ENCODE measurements around the gene SF1.

The SF1 gene

DNA sequence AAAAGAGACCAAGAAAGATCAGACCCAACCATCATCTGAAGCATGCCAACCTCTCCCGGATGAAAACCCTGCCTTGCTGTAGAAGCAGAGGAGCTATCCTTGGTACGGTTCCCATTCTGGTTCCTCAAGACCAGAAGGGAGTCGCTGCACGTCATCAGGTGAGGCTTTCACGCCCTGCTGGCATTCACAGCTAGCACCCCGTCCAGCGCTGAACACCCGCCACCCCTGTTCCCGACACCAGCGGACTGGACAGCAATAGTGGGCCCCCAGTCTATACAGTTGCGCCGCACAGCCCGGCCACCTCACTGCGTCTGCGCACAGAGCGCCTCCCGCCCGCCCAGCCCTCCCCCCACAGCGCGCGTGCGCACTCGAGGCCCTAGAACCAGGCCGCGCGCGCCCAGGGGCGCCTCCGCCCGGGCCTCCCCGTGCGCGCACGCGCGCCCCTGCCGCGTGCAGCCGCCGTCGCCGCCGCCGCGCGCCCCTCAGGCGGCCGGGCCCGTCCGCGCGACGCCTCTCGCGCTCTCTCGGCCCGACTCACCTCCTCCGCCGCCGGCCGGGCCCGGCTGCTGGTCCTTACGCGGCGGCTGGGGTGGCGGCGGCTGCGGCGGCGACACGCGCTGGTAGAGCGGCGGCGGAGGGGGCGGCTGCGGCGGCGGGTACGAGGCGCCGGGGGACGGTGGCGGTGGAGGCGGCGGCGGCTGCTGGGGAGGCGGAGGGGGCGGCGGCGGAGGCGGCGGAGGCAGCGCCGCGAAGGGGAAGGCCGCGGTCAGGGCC, 706 bp downstream of the SF1 start:
- DNase-seq: peak; percentile 73

DNA sequence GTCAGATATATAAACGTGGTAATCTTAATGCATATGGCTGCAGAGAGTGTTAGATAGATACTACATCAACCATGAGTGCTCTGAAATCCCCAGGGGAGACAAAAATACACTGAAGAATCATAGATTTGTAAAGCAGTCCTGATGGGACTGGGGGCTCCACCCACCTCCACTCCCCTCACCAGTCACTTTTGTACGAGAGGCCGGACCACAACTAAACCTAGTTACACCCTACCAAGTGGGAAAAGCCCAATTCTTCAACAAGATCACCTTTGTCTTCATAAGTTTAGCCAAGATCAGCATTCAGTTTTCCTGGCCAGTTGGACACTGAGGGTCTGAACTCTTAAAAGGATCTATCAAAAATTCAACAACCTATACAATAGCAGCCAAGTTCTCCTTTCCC, 1.5 kb downstream of the SF1 start:
- DNase-seq: no peak

DNA sequence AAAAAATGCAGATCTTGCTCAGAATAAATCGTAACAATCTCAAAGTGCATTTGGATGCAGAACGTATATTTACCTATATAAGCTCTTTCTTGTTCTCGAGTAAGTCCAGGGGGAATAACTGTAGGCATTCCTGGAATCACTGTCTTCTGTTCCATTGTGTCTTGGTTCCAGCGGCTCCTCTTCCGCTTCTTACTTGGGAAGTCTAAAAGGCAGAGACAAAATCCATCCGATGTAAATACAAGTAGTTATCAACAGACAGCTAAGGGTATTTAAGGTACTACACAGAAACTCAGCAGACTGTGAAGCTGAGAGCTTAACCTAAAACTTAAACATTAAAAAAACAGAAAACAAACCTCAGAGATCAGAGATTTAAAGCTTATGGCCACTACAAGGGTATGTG, 1.9 kb downstream of the SF1 start:
- no peak for DNase-seq

DNA sequence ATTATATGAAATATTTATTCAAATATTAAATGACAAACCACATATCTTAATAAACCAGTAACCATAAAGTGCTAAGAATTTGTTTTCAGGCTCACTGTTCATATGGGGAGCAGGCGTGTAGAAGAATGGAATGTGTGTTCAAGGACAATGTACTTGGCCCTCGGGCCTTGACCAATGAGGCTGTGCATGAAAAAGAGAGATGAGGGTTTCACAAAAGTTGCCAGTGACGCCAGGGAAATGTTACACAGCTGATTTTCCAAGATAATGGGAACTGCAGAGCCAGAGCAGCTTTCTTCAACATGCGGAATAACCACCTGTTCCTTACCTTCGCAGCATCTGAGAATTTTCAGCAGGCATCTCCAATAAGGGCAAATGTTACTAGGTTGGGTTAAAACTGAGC, 4.2 kb downstream of the SF1 start:
- DNase-seq: no peak

DNA sequence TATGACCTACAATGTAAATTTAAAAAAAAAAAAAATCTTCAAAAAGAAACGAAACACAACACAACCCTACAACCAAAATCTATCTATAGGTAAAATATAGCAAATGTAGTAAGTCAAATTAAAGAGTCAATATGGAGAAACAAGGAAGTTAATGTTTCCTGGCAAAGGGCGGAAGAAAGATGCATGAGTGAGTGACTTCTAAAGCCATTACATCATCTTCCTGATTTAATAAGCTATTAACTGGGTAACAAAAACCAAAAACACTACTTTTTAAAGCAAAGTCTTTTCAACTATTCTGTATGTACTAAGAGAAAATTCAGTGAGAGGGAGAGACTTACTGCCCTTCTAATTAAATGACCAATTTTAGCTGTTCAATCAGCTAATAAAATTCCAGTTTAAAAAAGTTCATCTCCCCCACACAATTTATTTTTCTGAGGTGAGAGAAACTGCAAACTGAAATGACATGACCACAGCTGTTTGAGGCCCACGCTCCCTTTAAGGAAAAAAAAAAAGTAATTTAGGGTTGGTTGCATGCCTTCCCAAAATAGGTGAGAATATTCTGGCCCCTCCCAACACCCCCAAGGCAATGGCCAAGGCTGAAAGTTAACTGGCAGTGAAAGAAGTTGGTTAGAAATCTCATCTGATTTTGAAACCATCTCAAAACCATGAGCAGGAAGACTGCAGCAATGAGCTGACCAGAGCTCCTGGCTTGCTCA, 5.9 kb downstream of the SF1 start:
- DNase-seq: no peak

DNA sequence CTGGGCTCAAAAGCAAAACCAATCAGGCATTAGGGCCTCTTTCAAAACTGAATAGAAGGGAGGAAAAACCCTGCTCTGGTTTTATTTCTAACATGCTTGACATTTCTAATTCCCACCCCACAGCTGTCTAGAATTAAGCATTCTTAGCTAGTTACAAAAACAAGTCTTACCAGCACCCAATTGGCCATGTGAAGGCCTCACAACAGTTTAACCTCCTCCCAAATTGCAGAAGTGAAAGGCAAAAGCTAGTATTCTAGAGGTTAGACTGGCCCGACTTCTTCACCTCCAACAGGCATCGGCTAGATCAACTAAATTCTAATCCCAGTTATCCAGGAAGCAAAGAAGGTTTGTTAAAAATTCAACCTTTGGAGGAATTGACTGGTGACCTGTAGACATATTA, 6.5 kb downstream of the SF1 start:
- DNase-seq: no peak

DNA sequence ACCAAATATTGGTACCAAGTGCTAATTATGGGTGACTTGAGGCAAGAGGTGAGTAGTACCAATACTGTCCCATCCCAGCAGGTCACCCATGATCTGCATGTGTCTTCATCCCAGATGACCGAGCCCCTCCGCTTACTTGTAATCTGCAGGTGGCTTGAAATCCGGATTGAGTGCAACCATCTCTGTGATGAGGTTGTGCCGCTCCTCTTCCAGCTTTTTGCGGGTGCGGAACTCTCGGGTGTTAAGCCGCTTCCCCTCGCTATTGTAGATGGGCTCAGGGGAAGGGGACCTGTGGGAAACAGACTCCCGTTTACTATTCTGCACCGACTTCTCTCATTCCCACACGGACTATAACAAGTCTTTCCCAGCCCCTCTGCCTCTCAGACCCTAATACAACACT, 8.2 kb downstream of the SF1 start:
- DNase-seq: no peak

DNA sequence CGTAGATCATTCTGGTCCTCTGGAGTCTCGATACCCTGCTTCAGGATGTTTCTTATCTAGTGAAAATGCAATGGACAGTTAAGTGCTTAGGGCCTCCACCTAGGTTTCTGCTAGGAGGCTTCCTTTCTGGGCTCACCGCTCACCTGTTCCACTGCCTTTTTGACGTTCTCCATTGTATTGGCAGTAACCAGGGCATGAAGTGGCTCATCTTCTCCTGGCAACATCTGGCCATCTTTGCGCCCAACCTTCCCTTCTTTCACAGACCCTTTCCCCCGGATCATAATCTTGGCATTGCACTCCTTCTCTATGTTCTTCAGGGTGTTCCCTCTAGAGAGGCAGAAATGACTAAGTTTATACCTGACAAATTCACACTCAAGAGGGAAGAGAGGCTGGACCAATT, 9.1 kb downstream of the SF1 start:
- no peak for DNase-seq

DNA sequence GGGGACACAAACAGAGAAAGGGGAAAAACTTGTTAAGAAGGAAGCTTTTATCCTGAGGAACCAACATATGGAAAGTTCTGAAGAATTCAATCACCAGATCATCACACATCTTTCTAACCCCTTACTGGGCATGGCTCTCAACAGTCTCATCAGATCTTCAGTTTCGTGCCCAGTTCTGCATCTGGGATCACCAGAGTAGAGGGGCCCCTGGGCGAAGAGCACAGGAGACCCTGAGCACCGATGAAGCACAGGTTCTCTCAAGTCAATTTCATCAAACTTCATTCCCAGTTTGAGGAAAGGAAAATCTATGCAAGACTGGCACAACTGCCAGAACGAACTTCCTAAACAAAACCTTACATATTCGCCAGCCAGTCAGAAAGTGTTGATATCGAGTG, 10.0 kb downstream of the SF1 start:
- no peak for DNase-seq

DNA sequence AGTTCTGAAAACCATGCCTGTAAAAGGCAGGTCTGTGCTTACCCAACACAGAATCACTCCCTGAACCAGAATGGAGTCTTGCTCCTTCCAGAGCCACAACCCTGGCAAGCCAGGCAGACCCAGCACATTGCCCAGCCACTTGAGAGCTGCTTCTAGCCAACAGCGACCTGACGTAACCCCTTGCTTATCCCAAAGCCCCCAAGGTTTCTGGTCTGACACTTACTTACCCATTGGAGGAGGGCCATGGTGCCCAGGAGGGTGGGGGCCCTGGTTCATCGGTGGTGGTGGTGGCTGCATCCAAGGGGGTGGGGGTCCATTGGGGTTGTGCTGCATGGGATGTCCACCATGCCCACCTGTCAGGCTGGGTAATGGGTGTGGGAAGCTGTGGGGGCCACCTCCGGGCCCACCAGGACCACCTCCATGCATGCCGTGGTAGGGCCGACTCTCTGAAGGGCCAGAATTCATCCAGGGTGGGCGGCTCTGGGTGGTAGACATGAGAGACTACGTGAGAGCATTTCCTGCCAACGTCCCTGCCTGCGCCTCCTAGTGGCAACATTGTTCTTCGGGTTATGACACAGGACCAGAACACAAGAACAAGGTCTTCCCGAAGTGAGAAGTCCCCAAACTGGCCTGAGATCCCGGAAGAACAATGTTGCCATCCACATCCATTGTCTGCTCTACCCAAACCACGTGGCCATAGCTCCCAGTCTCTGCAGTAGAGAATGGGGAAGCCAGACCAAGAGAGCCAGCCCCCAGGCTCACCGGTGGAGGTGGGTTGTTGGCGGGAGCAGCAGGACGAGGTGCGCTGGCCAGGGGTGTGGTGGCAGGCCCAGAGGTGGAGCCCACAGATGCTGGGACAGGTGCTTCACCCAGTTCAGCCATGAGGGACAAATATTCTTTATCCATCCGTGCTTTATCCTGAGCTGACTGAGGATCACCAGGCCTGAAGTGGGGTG, 10.7 kb downstream of the SF1 start:
- no peak for DNase-seq

DNA sequence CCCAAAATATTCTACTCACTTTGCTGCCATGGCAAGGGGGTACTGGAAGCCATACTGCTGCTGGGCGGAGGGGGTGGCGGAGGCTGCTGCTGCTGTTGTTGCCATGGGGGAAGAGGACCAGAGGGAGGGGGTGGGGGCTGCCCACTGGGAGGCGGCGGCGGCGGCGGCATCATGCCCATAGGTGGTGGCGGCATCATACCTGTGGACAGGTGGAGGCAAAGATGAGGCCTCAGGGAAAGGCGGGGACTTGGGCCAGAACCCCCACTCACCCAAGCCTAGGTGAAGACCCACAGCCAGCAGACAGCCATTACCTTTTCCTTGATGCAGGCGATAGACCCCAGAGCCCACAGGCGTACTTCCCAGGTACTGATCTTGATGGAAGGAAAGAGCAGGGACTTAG, 11.5 kb downstream of the SF1 start:
- no peak for DNase-seq

DNA sequence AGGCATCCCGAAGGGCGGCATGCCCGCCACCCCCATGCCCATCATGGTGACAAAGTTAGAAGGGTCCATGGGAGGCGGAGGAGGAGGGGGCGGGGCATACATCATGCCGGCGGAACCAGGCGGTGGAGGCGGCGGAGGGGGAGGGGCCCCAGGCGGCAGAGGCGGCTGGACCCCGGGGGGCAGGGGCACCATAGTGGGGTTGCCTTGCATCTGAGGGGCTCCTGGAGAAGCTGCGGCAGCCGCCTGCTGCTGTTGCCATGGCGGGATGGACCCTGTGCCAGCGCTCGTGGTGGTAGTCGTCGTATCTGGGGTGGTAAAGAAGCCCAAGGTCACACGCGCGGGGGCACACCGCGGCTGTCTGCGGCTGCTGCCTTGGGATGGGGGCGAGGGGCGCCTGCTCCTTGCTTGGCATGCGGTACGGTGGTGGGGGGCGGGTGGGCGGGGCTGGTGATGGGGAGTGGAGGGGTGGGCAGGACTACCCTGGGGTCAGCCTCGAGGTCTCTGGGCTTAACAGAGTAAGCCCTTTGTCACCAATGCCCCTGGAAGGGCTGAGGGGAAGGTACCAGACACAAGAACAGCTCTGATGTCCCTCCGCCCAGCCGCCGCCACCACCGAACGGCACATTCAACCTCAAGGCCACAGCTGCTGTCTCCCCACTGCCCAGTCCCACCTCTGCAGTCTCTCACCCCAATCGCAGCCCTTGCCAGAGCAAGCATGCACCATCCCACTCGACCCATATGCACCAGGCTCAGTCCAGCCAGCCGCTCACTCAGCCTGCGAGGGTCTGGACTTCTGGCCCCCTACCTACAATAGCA, 12.3 kb downstream of the SF1 start:
- DNase-seq: no peak

DNA sequence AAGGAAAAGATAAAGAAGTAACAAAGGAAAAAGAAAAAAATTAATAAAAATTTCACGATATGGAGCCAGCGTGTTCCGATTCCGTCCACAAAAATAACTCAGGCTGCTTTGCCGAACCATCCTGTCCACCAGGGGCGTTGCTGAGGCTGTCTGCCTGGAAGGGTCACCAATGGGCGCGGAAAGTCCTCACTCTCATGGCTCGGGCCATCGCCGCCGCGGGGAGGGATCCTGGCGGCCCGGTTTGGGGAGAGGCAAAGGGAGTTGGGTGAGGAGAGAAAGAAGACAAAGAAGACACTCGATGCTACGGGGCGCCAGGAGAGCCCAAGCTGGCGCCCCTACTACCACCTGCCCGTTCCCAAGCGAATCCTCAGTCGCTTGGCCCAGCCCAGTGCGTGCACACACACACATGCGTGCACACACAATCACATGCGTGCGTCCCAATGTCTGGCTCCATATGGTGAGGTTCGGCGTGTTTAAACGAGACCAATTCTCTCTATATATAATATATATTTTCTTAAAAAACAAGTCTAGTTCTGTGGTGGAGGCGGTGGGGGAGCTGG, 13.0 kb downstream of the SF1 start:
- no peak for DNase-seq

DNA sequence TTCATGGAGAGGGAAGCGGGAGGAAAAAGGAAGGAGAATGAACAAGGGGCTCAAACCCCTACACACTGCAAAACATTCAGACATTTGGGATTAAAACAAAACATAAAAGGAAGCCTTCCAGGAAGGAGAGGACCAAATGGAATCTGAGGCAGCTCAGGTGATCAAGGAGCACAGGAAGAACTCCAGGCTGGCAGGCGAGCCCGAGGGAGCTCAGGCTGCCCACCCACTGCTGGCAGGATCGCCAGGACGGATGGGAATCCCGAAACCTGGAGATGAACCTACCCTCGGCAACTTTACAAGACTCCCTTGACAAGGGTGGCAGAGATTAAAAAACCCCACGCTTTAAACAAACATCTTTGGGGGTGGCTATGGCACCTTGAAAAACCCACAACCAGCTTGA, 13.6 kb downstream of the SF1 start:
- DNase-seq: no peak

DNA sequence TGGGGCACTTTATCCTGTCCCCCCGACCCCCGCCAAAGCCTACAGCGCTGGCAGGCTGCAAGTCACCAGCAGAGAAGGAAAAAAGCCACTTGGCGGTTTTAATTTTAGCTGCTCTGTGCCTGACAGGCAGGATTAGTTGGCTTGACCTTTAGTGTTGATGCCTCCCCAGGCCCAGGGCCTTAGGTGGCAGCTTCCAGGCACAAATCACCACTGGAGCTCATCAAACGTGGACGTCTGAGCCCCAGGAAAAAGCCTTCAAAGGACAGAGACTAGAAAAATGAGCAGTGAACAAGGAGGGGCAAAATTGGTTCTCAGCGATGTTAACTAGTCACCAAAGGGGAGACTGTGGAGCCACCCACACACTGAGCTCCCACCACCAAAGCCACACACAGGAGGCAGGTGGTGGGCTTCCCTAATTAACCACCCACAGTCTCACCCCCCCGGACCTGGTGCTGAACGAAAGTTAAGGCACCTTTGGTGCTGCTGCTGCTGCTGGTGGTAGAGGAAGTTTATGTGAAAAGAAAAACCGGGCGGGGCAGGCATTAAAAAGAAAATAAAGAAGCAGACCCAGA, 14.2 kb downstream of the SF1 start:
- no peak for DNase-seq

DNA sequence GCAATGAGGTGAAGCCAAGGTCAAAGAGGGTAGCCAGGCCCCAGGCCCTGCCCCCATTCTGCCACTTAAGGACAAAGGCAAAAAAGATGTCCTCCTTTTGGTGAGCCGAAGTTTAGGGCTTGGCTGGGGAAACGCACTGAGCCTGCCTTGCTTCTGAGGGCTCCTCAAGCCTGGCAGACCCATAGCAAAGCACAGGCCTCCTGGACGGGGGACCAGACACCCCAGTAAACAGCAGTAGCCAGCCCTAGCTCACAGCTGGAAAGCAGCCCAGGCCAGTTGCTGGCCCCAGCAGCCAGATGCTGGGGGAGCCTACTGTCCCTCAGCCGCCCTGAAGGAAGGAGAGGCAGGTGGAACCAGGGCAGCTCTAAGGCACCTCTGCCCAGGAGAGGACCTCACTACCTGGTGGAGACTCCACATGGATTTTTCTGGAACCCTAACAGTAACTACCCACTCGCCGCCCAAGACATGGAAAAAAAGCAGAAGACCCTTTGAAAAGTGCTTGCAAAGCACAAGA, 14.8 kb downstream of the SF1 start:
- DNase-seq: no peak

DNA sequence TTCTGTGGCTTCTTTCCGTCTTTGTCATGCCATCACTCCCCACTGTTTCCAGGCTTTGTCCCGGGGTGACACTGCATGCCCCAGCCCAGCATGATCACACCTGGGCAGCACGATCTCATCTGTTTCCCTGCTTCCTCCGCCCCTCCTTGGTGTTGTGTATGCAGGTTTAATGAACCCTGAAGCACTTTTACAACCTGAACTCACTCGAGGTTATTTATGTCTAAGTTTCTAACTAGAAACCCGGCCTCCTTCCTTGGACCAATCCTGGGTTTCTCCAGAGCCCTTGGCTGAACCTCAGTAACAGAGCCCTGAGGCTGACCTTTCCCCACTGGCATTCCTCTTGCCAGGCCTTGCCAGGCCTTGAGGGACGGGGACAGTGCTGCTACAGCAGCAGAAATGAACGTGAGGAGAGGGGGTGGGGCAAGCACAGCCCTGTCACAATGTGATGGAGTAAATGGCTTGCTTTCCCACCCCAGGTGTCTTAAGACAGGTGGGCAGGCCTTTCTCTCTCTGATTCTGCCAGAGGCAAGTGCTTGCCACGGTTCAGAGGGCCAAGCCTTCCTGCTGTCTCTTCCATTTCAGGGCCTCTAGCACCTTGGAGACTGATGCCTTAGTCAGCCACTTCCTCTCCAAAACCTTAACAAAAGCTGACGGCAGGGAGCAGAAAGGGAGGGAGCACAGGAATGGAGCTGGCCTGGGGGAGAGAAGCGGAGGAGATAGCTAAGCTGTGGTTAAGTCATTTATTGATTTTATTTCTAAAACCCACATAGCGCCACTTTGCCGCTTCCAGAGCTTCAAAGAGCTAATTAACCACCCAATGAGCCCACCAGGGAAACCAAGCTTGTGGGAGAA, 15.4 kb downstream of the SF1 start:
- no peak for DNase-seq

DNA sequence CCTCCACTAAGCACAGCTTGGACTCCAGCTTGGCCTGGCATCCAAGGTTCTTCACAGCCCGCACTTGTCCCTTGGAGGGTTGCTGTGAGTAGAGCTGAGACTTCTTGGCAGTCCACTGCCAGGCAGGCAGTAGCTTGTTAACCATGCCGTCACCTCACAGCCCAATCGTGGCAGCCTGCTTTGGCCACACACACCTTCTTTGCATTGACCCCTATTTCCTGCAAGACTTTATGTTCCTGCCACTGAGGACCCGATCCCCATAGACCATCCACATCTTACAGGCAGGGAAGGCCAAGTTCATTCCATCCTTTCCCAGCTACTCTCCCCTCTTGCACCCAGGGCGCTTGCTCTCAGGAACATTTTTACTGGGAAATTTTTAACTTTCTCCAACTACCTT, 16.1 kb downstream of the SF1 start:
- no peak for DNase-seq

DNA sequence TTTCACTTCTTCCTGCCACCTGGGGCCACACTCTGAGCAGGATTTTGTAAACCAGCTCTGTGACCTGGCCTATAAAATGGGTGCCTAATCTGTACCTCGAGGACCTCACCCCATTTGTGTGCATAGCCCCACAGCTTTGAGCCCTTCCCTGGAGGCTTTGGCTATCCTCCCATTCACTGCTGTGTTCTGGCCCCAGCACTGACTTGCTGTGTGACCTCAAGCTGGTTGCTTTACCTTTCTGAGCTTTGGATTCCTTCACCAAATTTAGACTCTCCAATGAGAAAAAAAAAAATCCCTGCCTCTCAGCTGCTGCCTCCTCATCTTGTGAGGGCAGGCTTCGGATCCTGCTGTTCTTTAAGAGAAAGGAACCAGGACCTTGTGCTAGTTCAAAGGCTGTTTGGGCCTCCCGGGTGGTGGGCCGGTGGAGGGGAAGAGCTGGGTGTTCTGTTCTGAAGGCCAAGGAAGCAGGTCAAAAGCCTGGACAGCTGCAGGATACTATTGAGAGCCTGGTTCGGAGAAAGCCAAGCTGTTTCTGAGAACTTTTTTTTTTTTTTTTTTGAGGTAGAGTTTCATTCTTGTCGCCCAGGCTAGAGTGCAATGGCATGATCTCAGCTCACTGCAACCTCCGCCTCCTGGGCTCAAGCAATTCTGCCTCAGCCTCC, 17.5 kb downstream of the SF1 start:
- no peak for DNase-seq
